CD14-positive monocyte (primary cell): ENCODE measurements around the gene SMARCE1. TPM values are rescaled to one million over a fixed set of nuclear protein-coding genes. Genes with fewer than 3 reads are reported as not detected.

ENCODE experiments used
- DNase-seq, 3 donors: peaks; one replicate each; pipeline ENCODE4 v3.0.0-alpha.2; 2011 to 2022
- H2AFZ ChIP-seq: 2 replicates; pipeline ENCODE4 v1.6.0; 2012; ENCODE audit warnings: mild to moderate bottlenecking, low read depth, low read length, inconsistent platforms; ENCODE audit not compliant: insufficient read depth, poor library complexity, severe bottlenecking
- H3K27ac ChIP-seq, 2 donors: 1 replicate in 1 of 2; 2 replicates in 1 of 2; pipeline ENCODE4 v1.5.1; 2012 to 2013; ENCODE audit warnings: low read length in 2 of 2, control low read depth in 1 of 2, inconsistent platforms in 1 of 2, low read depth in 1 of 2, mild to moderate bottlenecking in 1 of 2
- H3K27me3 ChIP-seq, 2 donors: one replicate each; pipeline versions ENCODE4 v1.6.0 to v1.6.1; 2011 to 2013; ENCODE audit warnings: low read length in 2 of 2; ENCODE audit not compliant: control insufficient read depth in 2 of 2, insufficient read depth in 2 of 2
- H3K36me3 ChIP-seq, 2 donors: replicated peaks in 1 of 2; 1 replicate in 1 of 2; 2 replicates in 1 of 2; pipeline versions ENCODE4 v1.5.1 to v1.6.1; 2012 to 2013; ENCODE audit warnings: low read length in 2 of 2, control low read depth in 1 of 2, inconsistent platforms in 1 of 2, mild to moderate bottlenecking in 1 of 2; ENCODE audit not compliant: insufficient read depth in 2 of 2, control insufficient read depth in 1 of 2
- H3K4me1 ChIP-seq, 2 donors: 1 replicate in 1 of 2; 2 replicates in 1 of 2; pipeline versions ENCODE4 v1.5.1 to v1.6.1; 2012 to 2013; ENCODE audit warnings: low read length in 2 of 2, control low read depth in 1 of 2, inconsistent platforms in 1 of 2, mild to moderate bottlenecking in 1 of 2, moderate library complexity in 1 of 2; ENCODE audit not compliant: insufficient read depth in 2 of 2, control insufficient read depth in 1 of 2
- H3K4me2 ChIP-seq: replicated peaks from 2 replicates; pipeline ENCODE3; 2012; ENCODE audit warnings: low read length, moderate library complexity, mild to moderate bottlenecking; ENCODE audit not compliant: poor library complexity, severe bottlenecking; ENCODE audit errors: extremely low read depth
- H3K4me3 ChIP-seq, 3 experiments: fragments of 200-600 bp in 1 of 3; sonication (generic) in 1 of 3; replicated peaks in 1 of 3; 1 replicate in 2 of 3; 2 replicates in 1 of 3; pipeline ENCODE4 v1.5.1; 2011 to 2013; ENCODE audit warnings: low read length in 3 of 3, mild to moderate bottlenecking in 3 of 3, control low read depth in 2 of 3, low read depth in 2 of 3, inconsistent platforms in 1 of 3, moderate library complexity in 1 of 3
- H3K79me2 ChIP-seq: 2 replicates; pipeline ENCODE4 v1.6.0; 2012; ENCODE audit warnings: mild to moderate bottlenecking, control low read depth, inconsistent platforms, low read length, moderate library complexity; ENCODE audit not compliant: insufficient read depth
- H3K9ac ChIP-seq: 2 replicates; pipeline ENCODE4 v1.6.0; 2017; ENCODE audit warnings: low read length, mild to moderate bottlenecking; ENCODE audit not compliant: insufficient read depth, poor library complexity, severe bottlenecking
- H3K9me3 ChIP-seq, 2 donors: replicated peaks in 1 of 2; 1 replicate in 1 of 2; 2 replicates in 1 of 2; pipeline versions ENCODE4 v1.5.1 to v1.6.1; 2012 to 2013; ENCODE audit warnings: low read length in 2 of 2, control low read depth in 1 of 2; ENCODE audit not compliant: control insufficient read depth in 1 of 2, insufficient read depth in 1 of 2
- H4K20me1 ChIP-seq: 2 replicates; pipeline ENCODE4 v1.6.0; 2012; ENCODE audit warnings: mild to moderate bottlenecking, low read length, control low read depth, moderate library complexity; ENCODE audit not compliant: insufficient read depth
- H3K27ac Mint-ChIP-seq, 7 donors: one replicate each; pipeline ENCODE4 v1.8.0; 2020; ENCODE audit warnings: mild to moderate bottlenecking in 7 of 7, mixed read lengths in 7 of 7, moderate library complexity in 6 of 7, inconsistent platforms in 2 of 7
- H3K27me3 Mint-ChIP-seq, 3 donors: one replicate each; pipeline ENCODE4 v1.8.0; 2021 to 2022; ENCODE audit warnings: low read depth in 3 of 3, mild to moderate bottlenecking in 3 of 3, mixed read lengths in 3 of 3, moderate library complexity in 3 of 3, inconsistent platforms in 1 of 3
- H3K36me3 Mint-ChIP-seq, 2 donors: one replicate each; pipeline ENCODE4 v1.8.0; 2020; ENCODE audit warnings: mixed read lengths in 2 of 2, inconsistent platforms in 1 of 2, mild to moderate bottlenecking in 1 of 2
- H3K4me1 Mint-ChIP-seq: one replicate; pipeline ENCODE4 v1.8.0; 2020; ENCODE audit warnings: mild to moderate bottlenecking, mixed read lengths
- H3K4me3 Mint-ChIP-seq, 2 donors: one replicate each; pipeline ENCODE4 v1.8.0; 2020; ENCODE audit warnings: mild to moderate bottlenecking in 2 of 2, mixed read lengths in 2 of 2, moderate library complexity in 1 of 2
- H3K9me3 Mint-ChIP-seq, 7 donors: one replicate each; pipeline ENCODE4 v1.8.0; 2020 to 2022; ENCODE audit warnings: mixed read lengths in 7 of 7, mild to moderate bottlenecking in 6 of 7, moderate library complexity in 6 of 7, inconsistent platforms in 2 of 7
- CTCF ChIP-seq: fragments of 200-600 bp; IDR thresholded peaks from one replicate; pipeline ENCODE4 v1.8.0; 2022; ENCODE audit warnings: antibody characterized with exemption, mild to moderate bottlenecking
- WGBS: methylation state at CpG from one replicate; pipeline ENCODE4 v1.1.5; 2013; ENCODE audit warnings: missing lambda C conversion rate; ENCODE audit not compliant: insufficient coverage; 5-methylcytosine and 5-hydroxymethylcytosine counted together
- intact Hi-C, 2 donors: fragments of 100-400 bp; cut with micrococcal nuclease; formaldehyde crosslinking; loops; one replicate each; pipeline versions ENCODE4 v1.15.0 to v1.15.1; 2023
- polyA plus RNA-seq, 3 donors: library from polyadenylated mRNA; depleted of rRNA in 1 of 3; unstranded in 2 of 3; stranded (reverse) in 1 of 3; fragments of 300-500 nt in 2 of 3; fragments of >200 nt in 1 of 3; fragmentation: Illumina TruSeq in 2 of 3; gene quantifications; 1 replicate in 2 of 3; 2 replicates in 1 of 3; pipeline ENCODE4 v1.2.3, GENCODE V29; 2012 to 2021

SMARCE1 gene
- polyA plus RNA-seq, 3 donors, result 18.6 to 127 (median 119) TPM

DNA sequence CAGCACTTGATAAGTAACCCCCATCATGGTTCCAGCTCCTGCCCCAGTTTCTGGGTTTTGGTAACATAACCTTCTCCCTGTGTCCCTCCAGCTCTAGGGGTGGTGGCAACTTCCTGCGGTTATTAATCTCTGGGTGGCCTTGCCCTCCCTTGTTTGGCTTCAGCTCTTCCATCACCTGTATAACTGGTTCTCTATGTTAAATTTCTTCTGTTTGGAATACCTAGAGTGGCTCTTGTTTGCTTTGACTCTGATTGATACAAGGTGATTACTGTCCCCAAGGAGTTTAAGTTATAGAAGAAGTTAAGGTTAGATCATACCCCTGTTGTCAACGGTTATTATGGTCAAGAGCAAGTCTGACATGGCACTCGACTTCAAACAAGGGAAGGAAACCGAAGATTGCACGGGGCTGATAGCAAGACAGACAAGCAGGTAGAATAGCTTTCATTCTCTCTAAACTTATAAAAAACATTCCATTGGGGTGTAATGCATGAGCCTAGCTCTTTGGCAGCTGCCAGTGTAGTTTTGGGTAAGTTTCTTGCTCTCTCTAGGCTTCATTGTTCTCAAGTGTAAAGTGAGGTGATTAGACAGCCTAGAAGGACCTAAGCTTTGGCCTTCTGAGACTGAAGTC is 71.4 kb downstream of the SMARCE1 start:
- Mint-ChIP-seq H3K27me3 (peaks cover 3 to 12% (median 4%) of the 10 kb centered on the region in 3 donors), H3K9me3 (peaks cover 9 to 22% (median 15%) of the 10 kb centered on the region in 7 donors), H3K36me3 (no peaks in the 10 kb centered on the region), H3K27ac (no peak overlapping the region), H3K4me3 (no peak overlapping the region), H3K4me1 (peaks cover 8% of the 10 kb centered on the region)
- intact Hi-C loops, result no loop called here
- no peak overlapping the region for H2AFZ ChIP-seq
- H3K4me3 ChIP-seq, result no peak overlapping the region
- no peak overlapping the region for H3K27ac ChIP-seq
- TF ChIP-seq CTCF, result no peak
- WGBS, result no CpG with 5 or more reads among the region's 5 CpGs
- H3K36me3 ChIP-seq, result no peaks in the 10 kb centered on the region
- H3K79me2 ChIP-seq, result no peaks in the 10 kb centered on the region
- H4K20me1 ChIP-seq, result no peaks in the 10 kb centered on the region
- H3K9ac ChIP-seq, result no peak overlapping the region
- no peak for DNase-seq
- no peaks in the 10 kb centered on the region for H3K27me3 ChIP-seq
- no peaks in the 10 kb centered on the region for H3K9me3 ChIP-seq
- no peaks in the 10 kb centered on the region for H3K4me1 ChIP-seq
- no peak overlapping the region for H3K4me2 ChIP-seq

Other genes with a start within 250 kb of the SMARCE1 start
- under 1 TPM; 0.01 to 0.94 (median 0.28) TPM for gene TOP2A, start 229.9 kb downstream of the SMARCE1 start, polyA plus RNA-seq
- under 1 TPM in 2 of 3 donors, not detected in 1; 0.04 to 0.15 TPM for gene IGFBP4, start 204.4 kb downstream of the SMARCE1 start, polyA plus RNA-seq
- gene TNS4, start 146.2 kb downstream of the SMARCE1 start, polyA plus RNA-seq, result not detected
- 1 to 10 TPM in 2 of 3 donors, under 1 TPM in 1; 0.15 to 2.1 (median 1.2) TPM for gene CCR7, start 82.3 kb downstream of the SMARCE1 start, polyA plus RNA-seq
- gene KRT222, start 17.4 kb upstream of the SMARCE1 start, polyA plus RNA-seq, result not detected
- not detected for gene KRT24, start 55.9 kb upstream of the SMARCE1 start, polyA plus RNA-seq
- not detected for gene KRT25, start 107.5 kb upstream of the SMARCE1 start, polyA plus RNA-seq
- gene KRT26, start 124.4 kb upstream of the SMARCE1 start, polyA plus RNA-seq, result not detected
- gene KRT27, start 134.7 kb upstream of the SMARCE1 start, polyA plus RNA-seq, result not detected
- not detected for gene KRT28, start 152.1 kb upstream of the SMARCE1 start, polyA plus RNA-seq
- 10 to 100 TPM in 2 of 3 donors, 1 to 10 TPM in 1; 9.7 to 79.1 (median 58.7) TPM for gene KRT10, start 174.8 kb upstream of the SMARCE1 start, polyA plus RNA-seq
- gene KRT12, start 219.4 kb upstream of the SMARCE1 start, polyA plus RNA-seq, result not detected
- not detected for gene KRT20, start 237.4 kb upstream of the SMARCE1 start, polyA plus RNA-seq